Thoracic aorta (tissue), 2 donors: ENCODE data around the gene TOMM34. TPM values are rescaled to one million over a fixed set of nuclear protein-coding genes. Genes with fewer than 3 reads are reported as not detected.

Experiments used
- ATAC-seq: fragments of 150-250 bp; one replicate; pipeline ENCODE4 v1.8.0; 2017; ENCODE audit warnings: low read depth; ENCODE audit not compliant: insufficient number of reproducible peaks, low FRiP score
- DNase-seq: peaks from one replicate; pipeline ENCODE4 v3.0.0-alpha.2; 2020; ENCODE audit warnings: low spot score
- H3K27ac ChIP-seq, 2 donors: fragments of 200-600 bp; sonication (generic); 1 replicate in 1 of 2; 2 replicates in 1 of 2; pipeline ENCODE4 v1.5.1; 2016; ENCODE audit warnings: mild to moderate bottlenecking in 2 of 2, moderate library complexity in 2 of 2
- H3K27me3 ChIP-seq: fragments of 200-600 bp; sonication (generic); replicated peaks from 2 replicates; pipeline ENCODE4 v1.6.0; 2016; ENCODE audit warnings: mild to moderate bottlenecking; ENCODE audit not compliant: insufficient read depth
- H3K36me3 ChIP-seq: fragments of 200-600 bp; sonication (generic); one replicate; pipeline ENCODE4 v1.5.1; 2016
- H3K4me1 ChIP-seq, 2 donors: fragments of 200-600 bp; sonication (generic); 1 replicate in 1 of 2; 2 replicates in 1 of 2; pipeline versions ENCODE4 v1.5.1 to v1.6.0; 2016; ENCODE audit warnings: low read depth in 2 of 2, mild to moderate bottlenecking in 1 of 2; ENCODE audit not compliant: control insufficient read depth in 1 of 2
- H3K4me3 ChIP-seq: fragments of 200-600 bp; sonication (generic); 2 replicates; pipeline ENCODE4 v1.5.1; 2016; ENCODE audit warnings: mild to moderate bottlenecking
- H3K9me3 ChIP-seq: fragments of 200-600 bp; sonication (generic); 2 replicates; pipeline ENCODE4 v1.5.1; 2016
- total RNA-seq, 2 donors: library from RNA; depleted of rRNA; stranded (reverse); fragments of >200 nt; gene quantifications; one replicate each; pipeline versions ENCODE4 v1.1.0 to v1.2.3, GENCODE V29; 2016
- TF ChIP-seq, protein P1 (sequence below): fragments of 200-600 bp; sonication (generic); IDR thresholded peaks from one replicate; pipeline ENCODE4 v1.5.1; 2019; ENCODE audit warnings: antibody characterized with exemption

Gene TOMM34, protein sequence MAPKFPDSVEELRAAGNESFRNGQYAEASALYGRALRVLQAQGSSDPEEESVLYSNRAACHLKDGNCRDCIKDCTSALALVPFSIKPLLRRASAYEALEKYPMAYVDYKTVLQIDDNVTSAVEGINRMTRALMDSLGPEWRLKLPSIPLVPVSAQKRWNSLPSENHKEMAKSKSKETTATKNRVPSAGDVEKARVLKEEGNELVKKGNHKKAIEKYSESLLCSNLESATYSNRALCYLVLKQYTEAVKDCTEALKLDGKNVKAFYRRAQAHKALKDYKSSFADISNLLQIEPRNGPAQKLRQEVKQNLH
- total RNA-seq, result 10 to 100 TPM; 11.9 to 13.0 TPM

- H3K27ac ChIP-seq, result peak within 1 kb of the TSS; percentile 40 to 71
- H3K4me1 ChIP-seq, result peaks cover 12 to 22% of the 10 kb centered on the region in 2 donors
- H3K36me3 ChIP-seq, result no peaks in the 10 kb centered on the region
- TF ChIP-seq, protein P1, sequence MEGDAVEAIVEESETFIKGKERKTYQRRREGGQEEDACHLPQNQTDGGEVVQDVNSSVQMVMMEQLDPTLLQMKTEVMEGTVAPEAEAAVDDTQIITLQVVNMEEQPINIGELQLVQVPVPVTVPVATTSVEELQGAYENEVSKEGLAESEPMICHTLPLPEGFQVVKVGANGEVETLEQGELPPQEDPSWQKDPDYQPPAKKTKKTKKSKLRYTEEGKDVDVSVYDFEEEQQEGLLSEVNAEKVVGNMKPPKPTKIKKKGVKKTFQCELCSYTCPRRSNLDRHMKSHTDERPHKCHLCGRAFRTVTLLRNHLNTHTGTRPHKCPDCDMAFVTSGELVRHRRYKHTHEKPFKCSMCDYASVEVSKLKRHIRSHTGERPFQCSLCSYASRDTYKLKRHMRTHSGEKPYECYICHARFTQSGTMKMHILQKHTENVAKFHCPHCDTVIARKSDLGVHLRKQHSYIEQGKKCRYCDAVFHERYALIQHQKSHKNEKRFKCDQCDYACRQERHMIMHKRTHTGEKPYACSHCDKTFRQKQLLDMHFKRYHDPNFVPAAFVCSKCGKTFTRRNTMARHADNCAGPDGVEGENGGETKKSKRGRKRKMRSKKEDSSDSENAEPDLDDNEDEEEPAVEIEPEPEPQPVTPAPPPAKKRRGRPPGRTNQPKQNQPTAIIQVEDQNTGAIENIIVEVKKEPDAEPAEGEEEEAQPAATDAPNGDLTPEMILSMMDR, result peak; percentile 11
- H3K4me3 ChIP-seq, result peak within 1 kb of the TSS; percentile 87
- H3K27me3 ChIP-seq, result no peaks in the 10 kb centered on the region
- ATAC-seq (peak; percentile 69), DNase-seq (peak; percentile 82)
- no peaks in the 10 kb centered on the region for H3K9me3 ChIP-seq
These were observed at the start of gene TOMM34 for GRCh38 chr20:44960103-44960852. TSS of gene TOMM34 (minus strand) at chr20:44960397. CDS start at chr20:44960333, 64 bp downstream.

GRCh38 chr20:45008521-45009049 lies 48.4 kb upstream of the TOMM34 start:
- ATAC-seq (no peak), DNase-seq (no peak)
- H3K36me3 ChIP-seq, result no peaks in the 10 kb centered on the region
- TF ChIP-seq, protein P1, result no peak
- no peak overlapping the region for H3K27ac ChIP-seq
- no peaks in the 10 kb centered on the region for H3K9me3 ChIP-seq
- no peak overlapping the region for H3K4me3 ChIP-seq
- H3K4me1 ChIP-seq, result peaks cover 6 to 9% of the 10 kb centered on the region in 2 donors
- H3K27me3 ChIP-seq, result no peaks in the 10 kb centered on the region

DNA sequence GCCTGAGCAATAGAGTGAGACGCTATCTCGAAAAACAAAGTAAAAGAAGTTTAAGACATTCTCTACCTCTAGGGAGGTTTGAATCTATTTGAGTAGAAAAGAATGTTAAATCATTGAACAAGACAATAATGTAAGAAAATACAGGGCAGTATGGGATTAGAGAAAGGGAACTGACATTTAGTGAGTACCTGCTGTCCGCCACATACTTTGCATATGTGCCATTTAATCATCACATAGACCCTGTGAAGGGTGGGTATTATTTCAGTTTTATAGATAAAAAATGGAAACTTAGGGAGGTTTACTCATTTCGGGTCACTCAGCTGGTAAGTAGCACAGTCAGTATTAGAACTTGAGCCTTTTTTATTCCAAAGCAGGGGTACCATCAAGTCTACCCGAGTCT lies 37.5 kb upstream of the TOMM34 start:
- H3K27ac ChIP-seq, result no peak overlapping the region
- peaks cover 3 to 8% of the 10 kb centered on the region in 2 donors for H3K4me1 ChIP-seq
- H3K9me3 ChIP-seq, result no peaks in the 10 kb centered on the region
- TF ChIP-seq, protein P1, result no peak
- DNase-seq (no peak), ATAC-seq (no peak)
- no peaks in the 10 kb centered on the region for H3K27me3 ChIP-seq
- H3K36me3 ChIP-seq, result peaks cover 34% of the 10 kb centered on the region
- H3K4me3 ChIP-seq, result no peak overlapping the region

DNA sequence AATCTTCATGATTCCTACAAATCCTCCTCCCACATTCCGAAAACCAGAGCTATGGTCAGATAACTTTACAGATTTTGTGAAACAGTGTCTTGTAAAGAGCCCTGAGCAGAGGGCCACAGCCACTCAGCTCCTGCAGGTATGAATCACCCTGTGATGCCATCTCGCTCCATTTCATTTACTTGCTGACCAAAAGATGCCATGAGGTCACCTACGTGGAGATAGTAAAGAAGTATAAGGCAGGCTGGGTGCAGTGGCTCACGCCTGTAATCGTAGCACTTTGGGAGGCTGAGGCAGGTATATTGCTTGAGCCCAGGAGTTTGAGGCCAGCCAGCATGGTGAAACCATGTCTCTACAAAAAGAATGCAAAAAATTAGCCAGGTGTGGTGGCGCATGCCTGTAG lies 37.0 kb upstream of the TOMM34 start:
- Histone ChIP-seq H3K36me3 (peaks cover 34% of the 10 kb centered on the region), H3K4me3 (no peak overlapping the region), H3K27ac (no peak overlapping the region), H3K27me3 (no peaks in the 10 kb centered on the region), H3K9me3 (no peaks in the 10 kb centered on the region), H3K4me1 (peaks cover 4 to 8% of the 10 kb centered on the region in 2 donors)
- no peak for DNase-seq
- TF ChIP-seq, protein P1, result no peak
- ATAC-seq, result no peak

DNA sequence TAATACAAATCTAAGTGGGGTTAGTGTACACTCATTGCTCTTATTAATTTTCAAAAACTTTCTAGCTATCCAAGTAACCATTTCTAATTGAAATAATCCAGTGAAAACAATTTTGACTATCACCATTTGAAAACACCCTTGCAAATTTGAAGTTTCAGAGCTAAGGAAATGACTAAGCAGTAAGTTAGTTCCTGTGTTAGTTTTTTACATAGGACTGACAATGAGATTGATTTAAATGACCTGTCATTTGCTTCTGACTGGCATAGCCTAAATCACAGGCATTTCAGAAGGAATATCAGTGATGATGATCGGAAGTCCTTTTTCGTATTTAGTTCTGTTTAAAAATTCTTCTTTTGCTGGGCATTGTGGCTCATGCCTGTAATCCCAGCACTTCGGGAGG lies 33.1 kb upstream of the TOMM34 start:
- Histone ChIP-seq H3K9me3 (no peaks in the 10 kb centered on the region), H3K27ac (peak overlapping the region in 1 of 2 donors; percentile 21)
- no peak for ATAC-seq

More for the DNA sequence above, 33.1 kb upstream of the TOMM34 start:
- Histone ChIP-seq H3K36me3 (peaks cover 14% of the 10 kb centered on the region), H3K4me3 (peak overlapping the region; percentile 10), H3K4me1 (peaks cover 19 to 28% of the 10 kb centered on the region in 2 donors), H3K27me3 (no peaks in the 10 kb centered on the region)
- no peak for DNase-seq
- TF ChIP-seq, protein P1, result no peak
